Measurements from ENCODE around the gene PTF1A.

- TF ChIP-seq, protein P1, sequence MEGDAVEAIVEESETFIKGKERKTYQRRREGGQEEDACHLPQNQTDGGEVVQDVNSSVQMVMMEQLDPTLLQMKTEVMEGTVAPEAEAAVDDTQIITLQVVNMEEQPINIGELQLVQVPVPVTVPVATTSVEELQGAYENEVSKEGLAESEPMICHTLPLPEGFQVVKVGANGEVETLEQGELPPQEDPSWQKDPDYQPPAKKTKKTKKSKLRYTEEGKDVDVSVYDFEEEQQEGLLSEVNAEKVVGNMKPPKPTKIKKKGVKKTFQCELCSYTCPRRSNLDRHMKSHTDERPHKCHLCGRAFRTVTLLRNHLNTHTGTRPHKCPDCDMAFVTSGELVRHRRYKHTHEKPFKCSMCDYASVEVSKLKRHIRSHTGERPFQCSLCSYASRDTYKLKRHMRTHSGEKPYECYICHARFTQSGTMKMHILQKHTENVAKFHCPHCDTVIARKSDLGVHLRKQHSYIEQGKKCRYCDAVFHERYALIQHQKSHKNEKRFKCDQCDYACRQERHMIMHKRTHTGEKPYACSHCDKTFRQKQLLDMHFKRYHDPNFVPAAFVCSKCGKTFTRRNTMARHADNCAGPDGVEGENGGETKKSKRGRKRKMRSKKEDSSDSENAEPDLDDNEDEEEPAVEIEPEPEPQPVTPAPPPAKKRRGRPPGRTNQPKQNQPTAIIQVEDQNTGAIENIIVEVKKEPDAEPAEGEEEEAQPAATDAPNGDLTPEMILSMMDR (IDR thresholded peaks at IDR 0.05; ENCODE audit: low read depth, low read length) = no peak
- TF ChIP-seq EZH2phosphoT487 (IDR thresholded peaks at IDR 0.05; ENCODE audit: low read depth) = no peak
Observed at GRCh38 chr10:23155169-23155568, 36.9 kb upstream of the PTF1A start.
